RKO (cell line): ENCODE results near the gene TFRC.
"Not testable (repeated sequence)": the region's sequence is repeated elsewhere in the genome, so short reads cannot be mapped to it uniquely, and the experiment has no call there.

ENCODE experiments used
- DNase-seq: peaks from one replicate; pipeline ENCODE4 v3.0.0-alpha.2; 2016; ENCODE audit warnings: low spot score

Gene TFRC

DNA sequence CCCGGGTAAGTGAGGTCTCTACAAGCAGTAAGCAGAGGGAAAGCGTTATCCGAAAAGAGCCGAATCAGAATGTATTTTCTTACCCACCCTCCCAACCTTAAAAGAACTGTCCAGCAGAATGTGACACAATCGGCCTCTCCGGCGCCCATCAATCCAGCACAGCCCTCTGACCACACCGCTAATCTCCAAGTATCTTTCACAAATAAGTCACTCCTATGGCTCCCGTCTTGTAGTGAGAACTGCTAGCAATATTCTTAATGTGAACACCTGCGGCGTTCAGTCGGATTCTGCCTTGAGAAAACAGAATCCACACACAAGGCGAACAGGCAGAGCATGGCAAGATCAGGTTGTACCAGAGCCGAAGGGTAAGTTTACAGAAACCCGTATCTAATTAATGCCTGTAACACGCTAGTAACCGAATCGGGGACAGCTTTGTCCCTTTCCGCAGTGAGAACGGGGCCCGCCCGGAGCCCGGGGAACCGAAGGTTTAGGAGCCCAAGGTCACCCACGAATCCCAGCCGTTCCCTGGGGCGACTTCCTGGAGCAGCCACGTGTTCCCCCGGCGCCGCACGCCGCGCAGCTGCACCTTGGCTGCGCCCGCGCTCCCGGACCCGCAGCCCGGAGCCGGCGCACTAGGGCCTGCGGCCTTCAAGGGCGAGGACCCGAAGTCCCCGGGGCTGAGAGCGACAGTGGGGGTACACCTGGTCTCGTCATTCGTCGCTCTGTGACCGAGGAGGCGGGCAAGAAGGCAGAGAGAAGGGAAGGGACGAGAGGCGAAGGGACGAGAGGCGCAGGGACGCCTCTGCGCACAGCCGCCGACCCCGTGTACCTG lies 672 bp downstream of the TFRC start:
- peak; percentile 74 for DNase-seq

- peak; percentile 32 for DNase-seq
These were observed 1.6 kb downstream of the TFRC start for GRCh38 chr3:196080101-196080846.

DNA sequence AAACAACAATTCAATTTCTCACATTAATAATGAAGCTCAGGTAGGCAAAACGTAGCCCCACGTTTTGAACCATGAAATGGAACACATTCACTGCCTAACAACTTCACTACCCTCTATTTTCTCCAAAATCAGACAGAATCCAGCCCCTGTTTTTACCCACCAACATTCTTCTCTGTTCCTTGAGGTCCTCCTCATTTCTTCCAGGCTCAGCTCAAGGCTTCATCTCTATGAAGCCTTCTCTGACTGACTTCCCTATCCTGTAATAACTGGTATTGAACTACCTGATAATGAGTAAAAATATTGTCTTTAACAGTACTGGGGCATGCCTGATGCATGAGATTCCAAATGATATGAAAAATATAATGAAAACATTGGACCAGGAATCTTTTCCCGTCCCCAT lies 2.2 kb downstream of the TFRC start:
- no peak for DNase-seq

DNA sequence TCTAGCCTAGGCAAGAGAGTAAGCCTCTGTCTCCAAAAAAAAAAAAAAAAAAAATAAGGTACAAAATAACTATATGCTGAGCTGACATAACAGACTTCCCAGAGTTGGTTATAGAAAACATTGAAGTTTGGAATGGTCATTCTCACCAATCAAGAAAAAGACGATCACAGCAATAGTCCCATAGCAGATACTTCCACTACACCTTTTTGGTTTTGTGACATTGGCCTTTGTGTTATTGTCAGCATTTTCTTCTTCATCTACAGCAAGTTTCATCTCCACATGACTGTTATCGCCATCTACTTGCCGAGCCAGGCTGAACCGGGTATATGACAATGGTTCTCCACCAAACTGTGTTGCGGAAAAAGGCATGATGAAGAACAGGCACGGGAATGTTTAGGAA lies 6.9 kb downstream of the TFRC start:
- no peak for DNase-seq

- peak; percentile 62 for DNase-seq
These were observed 8.6 kb downstream of the TFRC start for GRCh38 chr3:196073255-196073753.

- no peak for DNase-seq
These were observed 9.6 kb downstream of the TFRC start for GRCh38 chr3:196072313-196072712.

GRCh38 chr3:196068812-196069211 lies 13.1 kb downstream of the TFRC start:
- not testable (repeated sequence) for DNase-seq

GRCh38 chr3:196067439-196067838 lies 14.5 kb downstream of the TFRC start:
- no peak for DNase-seq

GRCh38 chr3:196063971-196064370 lies 17.9 kb downstream of the TFRC start:
- no peak for DNase-seq

- DNase-seq: no peak
These were observed 18.4 kb downstream of the TFRC start for GRCh38 chr3:196063456-196063855.

- DNase-seq: no peak
These were observed 18.8 kb downstream of the TFRC start for GRCh38 chr3:196063049-196063448.

- DNase-seq: no peak
These were observed 21.1 kb downstream of the TFRC start for GRCh38 chr3:196060834-196061233.

DNA sequence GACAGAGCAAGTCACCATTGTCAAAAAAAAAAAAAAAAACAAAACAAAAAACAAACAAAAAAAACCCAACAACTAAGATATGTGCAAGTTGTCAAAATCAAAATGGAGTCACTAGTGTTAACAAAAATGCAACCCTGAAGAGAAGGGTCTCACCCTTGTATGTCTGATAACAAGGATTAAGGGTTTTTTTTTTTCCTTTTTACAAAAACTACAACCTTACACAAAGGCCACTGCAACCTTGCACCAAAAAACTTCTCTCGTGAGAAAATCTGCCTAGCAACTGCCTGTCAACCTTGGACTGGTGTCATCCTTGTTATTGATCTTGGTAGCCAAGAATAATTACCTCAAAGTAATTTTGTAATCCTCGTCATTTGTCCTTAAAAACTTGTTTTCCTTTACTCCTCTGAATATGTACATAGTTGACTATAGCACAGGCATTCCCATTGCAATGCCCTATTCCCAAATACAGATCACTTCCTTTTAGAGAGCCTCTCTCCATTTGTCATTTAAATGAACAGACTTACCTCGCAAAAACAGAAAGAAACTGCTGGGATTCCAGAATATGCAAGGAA lies 24.0 kb downstream of the TFRC start:
- DNase-seq: no peak

DNA sequence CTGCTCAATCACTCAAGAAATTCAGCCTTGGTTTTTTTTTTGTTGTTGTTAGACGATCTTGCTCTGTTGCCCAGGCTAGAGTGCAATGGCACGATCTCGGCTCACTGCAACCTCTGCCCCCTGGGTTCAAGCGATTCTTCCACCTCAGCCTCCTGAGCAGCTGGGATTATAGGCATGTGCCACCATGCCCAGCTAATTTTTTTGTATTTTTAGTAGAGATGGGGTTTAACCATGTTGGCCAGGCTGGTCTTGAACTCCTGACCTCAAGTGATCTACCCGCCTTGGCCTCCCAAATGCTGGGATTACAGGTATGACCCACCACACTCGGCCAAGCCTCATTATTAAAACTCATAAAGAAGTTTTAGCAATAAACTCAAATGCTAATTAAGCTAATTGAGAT lies 25.5 kb downstream of the TFRC start:
- DNase-seq: not testable (repeated sequence)

DNA sequence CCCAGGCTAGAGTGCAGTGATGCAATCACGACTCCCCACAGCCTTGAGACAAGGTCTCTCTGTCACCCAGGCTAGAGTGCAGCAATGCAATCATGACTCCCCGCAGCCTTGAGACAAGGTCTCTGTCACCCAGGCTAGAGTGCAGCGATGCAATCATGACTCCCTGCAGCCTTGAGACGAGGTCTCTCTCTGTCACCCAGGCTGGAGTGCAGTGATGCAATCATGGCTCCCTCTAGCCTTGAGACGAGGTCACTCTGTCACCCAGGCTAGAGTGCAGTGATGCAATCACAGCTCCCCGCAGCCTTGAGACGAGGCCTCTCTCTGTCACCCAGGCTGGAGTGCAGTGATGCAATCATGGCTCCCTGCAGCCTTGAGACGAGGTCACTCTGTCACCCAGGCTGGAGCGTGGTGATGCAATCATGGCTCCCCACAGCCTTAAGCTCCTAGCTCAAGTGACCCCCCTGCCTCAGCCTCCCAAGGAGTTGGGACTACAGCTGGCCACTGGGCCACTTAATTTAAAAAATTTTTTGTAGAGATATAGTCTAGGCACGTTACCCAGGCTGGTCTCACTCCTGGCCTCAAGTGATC lies 26.1 kb downstream of the TFRC start:
- peak; percentile 30 for DNase-seq

DNA sequence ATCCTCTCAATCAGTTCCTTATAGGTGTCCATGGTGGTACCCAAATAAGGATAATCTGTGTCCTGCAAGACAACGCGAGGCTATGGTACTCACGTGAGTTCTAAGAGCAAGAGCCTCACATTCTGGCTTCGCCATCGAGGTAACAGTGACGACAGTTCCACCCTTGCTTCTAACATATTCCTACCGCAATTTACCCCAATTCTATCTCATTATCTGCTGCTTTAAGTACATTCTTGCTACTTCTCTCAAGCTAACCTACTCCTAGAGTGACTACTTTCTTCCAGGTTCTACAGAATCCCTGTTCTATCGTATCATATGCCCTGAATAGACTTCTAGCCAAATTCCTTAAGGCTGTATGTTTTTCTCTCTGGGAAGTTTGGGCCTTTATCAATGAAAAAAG lies 26.6 kb downstream of the TFRC start:
- no peak for DNase-seq

DNA sequence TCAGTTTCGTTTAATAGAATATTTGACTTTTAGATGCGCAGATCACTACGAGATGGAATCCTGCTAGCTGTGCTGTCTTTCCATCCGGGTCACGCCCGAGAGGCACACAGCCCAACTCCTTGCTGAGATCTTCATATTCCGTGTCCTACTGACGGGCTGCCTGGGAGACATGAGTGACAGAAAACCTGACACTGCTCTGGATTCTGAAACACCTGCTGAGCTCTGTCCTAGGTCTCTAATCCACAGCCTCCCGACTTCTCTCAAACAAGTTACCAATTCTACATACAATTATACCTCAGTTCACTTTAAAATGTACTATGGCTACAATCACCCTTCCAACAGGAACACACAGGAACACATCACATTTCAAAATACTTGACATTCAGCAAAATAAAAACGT lies 27.2 kb downstream of the TFRC start:
- DNase-seq: no peak

- DNase-seq: no peak
These were observed 28.4 kb downstream of the TFRC start for GRCh38 chr3:196053487-196053886.

GRCh38 chr3:196051282-196052076 lies 30.4 kb downstream of the TFRC start:
- DNase-seq: no peak

- DNase-seq: no peak
These were observed 31.3 kb downstream of the TFRC start for GRCh38 chr3:196050597-196050996.

GRCh38 chr3:196049653-196050052 lies 32.2 kb downstream of the TFRC start:
- DNase-seq: no peak
